ENCODE results near the gene PKD1. TPM values are rescaled to one million over a fixed set of nuclear protein-coding genes. Genes with fewer than 3 reads are reported as not detected.

PKD1 gene
- total RNA-seq, 1 donor from 2014 or later = 70.0 TPM

DNA sequence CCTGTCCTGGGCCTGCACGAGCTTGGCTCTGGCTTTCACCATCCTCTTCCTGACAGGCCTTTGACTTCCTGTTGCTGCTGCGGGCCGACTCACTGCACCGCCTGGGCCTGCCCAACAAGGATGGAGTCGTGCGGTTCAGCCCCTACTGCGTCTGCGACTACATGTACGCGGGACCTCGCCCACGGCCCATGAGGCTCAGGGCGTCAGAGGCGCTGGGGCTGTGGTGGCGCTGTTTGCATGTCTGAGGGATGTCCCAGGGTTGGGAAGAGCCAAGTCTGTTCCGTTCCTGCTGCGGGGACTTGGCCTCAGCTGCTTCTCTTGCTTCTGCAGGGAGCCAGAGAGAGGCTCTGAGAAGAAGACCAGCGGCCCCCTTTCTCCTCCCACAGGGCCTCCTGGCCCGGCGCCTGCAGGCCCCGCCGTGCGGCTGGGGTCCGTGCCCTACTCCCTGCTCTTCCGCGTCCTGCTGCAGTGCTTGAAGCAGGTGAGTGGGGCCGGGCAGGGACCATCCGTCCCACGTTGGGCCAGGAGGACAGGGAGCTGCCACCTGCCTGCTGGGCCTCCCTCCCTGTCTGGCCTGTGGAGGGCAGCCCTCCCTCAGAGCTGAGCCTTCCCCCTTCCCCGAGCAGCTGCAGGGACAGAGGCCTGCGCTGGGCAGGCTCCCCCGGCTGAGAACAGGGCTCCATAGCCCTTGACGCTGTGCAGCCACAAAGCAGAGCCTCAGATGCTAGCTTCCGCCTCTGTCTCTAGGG is 64.1 kb downstream of the PKD1 start:
- H3K27ac Mint-ChIP-seq (ENCODE audit: unreplicated experiment) = no peak overlapping the region
- no peak overlapping the region for H3K4me3 Mint-ChIP-seq (ENCODE audit: unreplicated experiment)
- H3K27me3 Mint-ChIP-seq (ENCODE audit: unreplicated experiment) = peaks cover 1% of the 10 kb centered on the region
- peaks cover 23% of the 10 kb centered on the region for H3K36me3 Mint-ChIP-seq (ENCODE audit: low read depth, unreplicated experiment)
- H3K9me3 Mint-ChIP-seq (ENCODE audit: unreplicated experiment) = no peaks in the 10 kb centered on the region
- H3K4me1 Mint-ChIP-seq (ENCODE audit: unreplicated experiment) = no peaks in the 10 kb centered on the region
- TF ChIP-seq, protein P1, sequence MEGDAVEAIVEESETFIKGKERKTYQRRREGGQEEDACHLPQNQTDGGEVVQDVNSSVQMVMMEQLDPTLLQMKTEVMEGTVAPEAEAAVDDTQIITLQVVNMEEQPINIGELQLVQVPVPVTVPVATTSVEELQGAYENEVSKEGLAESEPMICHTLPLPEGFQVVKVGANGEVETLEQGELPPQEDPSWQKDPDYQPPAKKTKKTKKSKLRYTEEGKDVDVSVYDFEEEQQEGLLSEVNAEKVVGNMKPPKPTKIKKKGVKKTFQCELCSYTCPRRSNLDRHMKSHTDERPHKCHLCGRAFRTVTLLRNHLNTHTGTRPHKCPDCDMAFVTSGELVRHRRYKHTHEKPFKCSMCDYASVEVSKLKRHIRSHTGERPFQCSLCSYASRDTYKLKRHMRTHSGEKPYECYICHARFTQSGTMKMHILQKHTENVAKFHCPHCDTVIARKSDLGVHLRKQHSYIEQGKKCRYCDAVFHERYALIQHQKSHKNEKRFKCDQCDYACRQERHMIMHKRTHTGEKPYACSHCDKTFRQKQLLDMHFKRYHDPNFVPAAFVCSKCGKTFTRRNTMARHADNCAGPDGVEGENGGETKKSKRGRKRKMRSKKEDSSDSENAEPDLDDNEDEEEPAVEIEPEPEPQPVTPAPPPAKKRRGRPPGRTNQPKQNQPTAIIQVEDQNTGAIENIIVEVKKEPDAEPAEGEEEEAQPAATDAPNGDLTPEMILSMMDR (IDR thresholded peaks at IDR 0.05; ENCODE audit: unreplicated experiment) = no peak
- DNase-seq (ENCODE audit: low spot score) = no peak

DNA sequence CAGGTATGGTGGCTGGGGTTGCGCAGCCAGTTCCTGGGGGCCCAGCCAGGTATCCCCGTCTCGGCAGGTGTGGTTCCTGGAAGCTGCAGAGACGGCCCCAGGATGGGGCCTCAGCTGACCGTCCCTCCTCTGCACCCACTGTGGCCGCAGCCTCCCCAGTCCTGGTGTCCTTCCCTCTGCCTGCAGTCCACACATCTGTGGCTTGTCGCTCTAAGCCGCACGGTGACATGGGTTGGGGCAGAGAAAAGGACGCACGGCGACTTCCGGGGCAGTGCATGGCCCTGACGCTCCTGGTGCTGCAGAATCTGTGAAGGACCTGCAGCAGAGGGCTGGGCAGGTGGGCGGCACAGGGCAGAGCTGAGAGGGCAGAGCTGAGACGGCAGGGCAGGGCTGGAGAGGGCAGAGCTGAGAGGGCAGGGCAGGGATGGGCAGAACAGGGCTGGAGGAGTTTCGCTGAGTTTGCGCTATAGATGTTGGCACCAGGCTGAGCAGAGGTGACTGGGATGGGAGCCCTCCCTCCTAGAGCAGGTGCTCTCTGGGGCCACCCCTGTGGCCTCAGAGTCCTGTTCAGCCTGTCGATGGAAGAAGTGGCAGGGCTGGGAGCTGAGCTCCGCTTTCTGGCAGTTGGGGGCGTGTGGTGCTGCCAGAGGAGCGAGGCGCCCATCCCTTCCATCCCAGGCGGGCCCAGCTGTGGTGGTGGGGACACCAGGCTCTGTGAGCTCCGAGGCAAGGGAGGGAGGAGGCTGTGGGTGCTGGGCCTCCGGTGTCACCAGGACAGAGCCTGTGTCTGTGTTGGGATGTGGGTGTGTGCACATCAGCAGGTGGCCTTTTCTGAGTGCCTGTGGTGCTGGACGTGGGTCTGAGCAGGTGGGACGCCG is 64.9 kb downstream of the PKD1 start:
- Mint-ChIP-seq H3K36me3 (ENCODE audit: low read depth, unreplicated experiment) (peaks cover 28% of the 10 kb centered on the region), H3K4me3 (ENCODE audit: unreplicated experiment) (no peak overlapping the region), H3K27me3 (ENCODE audit: unreplicated experiment) (peaks cover 5% of the 10 kb centered on the region)

DNA sequence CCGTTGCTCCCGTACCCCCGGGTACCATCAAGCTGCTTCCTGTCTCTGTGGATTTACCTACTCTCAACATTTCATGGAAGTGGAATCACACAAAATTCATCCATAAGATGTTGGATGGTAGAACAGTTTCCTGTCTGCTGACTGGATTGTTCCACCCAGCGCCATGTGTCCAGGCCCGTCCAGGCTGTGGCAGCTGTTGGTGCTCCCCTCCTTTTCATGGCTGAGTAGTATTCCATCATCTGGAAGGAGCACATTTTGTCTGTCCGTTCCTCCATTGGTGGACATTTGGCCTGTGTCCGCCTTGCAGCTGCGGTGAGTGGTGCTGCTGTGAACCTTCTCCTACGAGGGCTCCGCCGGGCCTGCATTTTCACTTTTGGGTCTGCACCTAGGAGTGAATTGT is 69.6 kb downstream of the PKD1 start:
- TF ChIP-seq, protein P1 (IDR thresholded peaks at IDR 0.05; ENCODE audit: unreplicated experiment) = no peak
- H3K27me3 Mint-ChIP-seq (ENCODE audit: unreplicated experiment) = peaks cover 7% of the 10 kb centered on the region
- H3K9me3 Mint-ChIP-seq (ENCODE audit: unreplicated experiment) = no peaks in the 10 kb centered on the region
- H3K36me3 Mint-ChIP-seq (ENCODE audit: low read depth, unreplicated experiment) = peaks cover 23% of the 10 kb centered on the region
- H3K4me3 Mint-ChIP-seq (ENCODE audit: unreplicated experiment) = no peak overlapping the region
- H3K4me1 Mint-ChIP-seq (ENCODE audit: unreplicated experiment) = no peaks in the 10 kb centered on the region
- H3K27ac Mint-ChIP-seq (ENCODE audit: unreplicated experiment) = no peak overlapping the region
- DNase-seq (ENCODE audit: low spot score) = no peak

More for the DNA sequence above, 64.9 kb downstream of the PKD1 start:
- Mint-ChIP-seq H3K27ac (ENCODE audit: unreplicated experiment) (peak overlapping the region; percentile 42), H3K9me3 (ENCODE audit: unreplicated experiment) (no peaks in the 10 kb centered on the region), H3K4me1 (ENCODE audit: unreplicated experiment) (no peaks in the 10 kb centered on the region)
- DNase-seq (ENCODE audit: low spot score) = no peak
- TF ChIP-seq, protein P1 (IDR thresholded peaks at IDR 0.05; ENCODE audit: unreplicated experiment) = no peak

DNA sequence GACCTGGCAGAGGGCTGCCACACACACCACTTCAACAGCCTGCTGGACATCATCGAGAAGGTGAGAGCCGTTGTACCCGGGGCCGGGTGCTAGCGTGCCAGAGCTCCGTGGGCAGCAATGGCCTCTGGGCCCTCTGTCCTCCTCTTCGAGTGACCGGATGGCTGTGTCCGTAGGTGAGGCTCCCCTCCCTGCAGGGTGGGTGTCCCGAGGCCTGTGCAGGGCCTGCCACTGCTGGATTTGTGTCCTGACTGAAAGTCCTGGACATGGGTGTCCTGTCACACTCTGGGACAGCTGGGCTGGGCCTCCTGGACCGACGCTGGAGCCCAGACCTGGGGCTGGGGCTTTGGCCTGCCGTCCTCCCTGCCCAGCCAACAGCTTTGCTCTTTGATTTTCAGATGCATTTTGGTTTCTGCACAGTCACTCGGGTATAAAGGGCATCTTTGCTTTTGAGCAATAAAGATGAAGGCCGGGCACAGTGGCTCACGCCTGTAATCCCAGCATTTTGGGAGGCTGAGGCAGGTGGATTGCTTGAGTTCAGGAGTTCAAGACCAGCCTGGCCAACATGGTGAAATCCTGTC is 71.2 kb downstream of the PKD1 start:
- no peak for DNase-seq (ENCODE audit: low spot score)
- Mint-ChIP-seq H3K27me3 (ENCODE audit: unreplicated experiment) (peaks cover 7% of the 10 kb centered on the region), H3K9me3 (ENCODE audit: unreplicated experiment) (no peaks in the 10 kb centered on the region), H3K27ac (ENCODE audit: unreplicated experiment) (no peak overlapping the region), H3K4me1 (ENCODE audit: unreplicated experiment) (no peaks in the 10 kb centered on the region), H3K36me3 (ENCODE audit: low read depth, unreplicated experiment) (peaks cover 18% of the 10 kb centered on the region), H3K4me3 (ENCODE audit: unreplicated experiment) (no peak overlapping the region)
- TF ChIP-seq, protein P1 (IDR thresholded peaks at IDR 0.05; ENCODE audit: unreplicated experiment) = no peak
